ENCODE measurements around the gene ZDHHC11B.
A peak's percentile ranks its signal among the peaks of the same experiment; 100 is the strongest.
"Not testable (repeated sequence)": the region's sequence is repeated elsewhere in the genome, so short reads cannot be mapped to it uniquely, and the experiment has no call there.

ZDHHC11B gene, protein sequence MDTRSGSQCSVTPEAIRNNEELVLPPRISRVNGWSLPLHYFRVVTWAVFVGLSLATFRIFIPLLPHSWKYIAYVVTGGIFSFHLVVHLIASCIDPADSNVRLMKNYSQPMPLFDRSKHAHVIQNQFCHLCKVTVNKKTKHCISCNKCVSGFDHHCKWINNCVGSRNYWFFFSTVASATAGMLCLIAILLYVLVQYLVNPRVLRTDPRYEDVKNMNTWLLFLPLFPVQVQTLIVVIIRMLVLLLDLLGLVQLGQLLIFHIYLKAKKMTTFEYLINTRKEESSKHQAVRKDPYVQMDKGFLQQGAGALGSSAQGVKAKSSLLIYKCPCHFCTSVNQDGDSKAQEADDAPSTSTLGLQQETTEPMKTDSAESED

DNA sequence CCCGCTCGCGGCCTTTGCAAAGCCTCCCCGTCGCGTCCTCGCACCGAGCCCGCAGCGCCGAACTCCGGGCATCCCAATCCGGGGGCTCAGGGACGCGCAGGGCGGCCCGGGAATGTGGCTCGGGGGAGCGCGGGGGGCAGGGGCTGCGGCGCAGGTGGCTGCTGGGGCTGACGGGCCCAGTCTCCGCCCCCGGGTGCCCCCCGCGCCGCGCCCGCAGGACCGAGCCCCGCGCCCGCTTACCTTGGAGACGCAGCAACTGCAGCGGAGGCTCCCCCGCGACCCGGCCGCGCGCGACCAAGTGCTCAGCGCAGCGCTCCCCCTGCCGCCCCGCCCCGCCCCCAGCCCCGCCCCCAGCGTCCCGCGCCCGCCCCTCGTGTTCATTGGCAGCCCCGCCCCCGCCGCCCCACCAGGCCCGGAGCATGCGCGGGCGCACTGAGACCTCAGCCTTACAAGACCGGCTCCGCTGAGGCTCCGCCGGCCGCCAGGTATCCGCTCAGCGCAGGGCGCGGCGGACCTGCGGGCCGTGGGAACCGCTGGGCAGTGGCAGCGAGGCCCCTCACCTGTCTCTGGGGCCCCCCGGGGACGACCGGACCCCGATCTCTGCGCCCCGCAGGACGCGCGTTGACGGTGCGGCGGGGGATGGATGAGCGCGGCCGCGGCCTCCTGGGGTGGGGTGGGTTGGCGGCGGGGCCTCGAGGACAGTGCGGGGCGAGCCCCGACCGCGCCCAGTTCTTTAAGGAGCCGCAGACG lies at the start of gene ZDHHC11B:
Gene ZDHHC11B (minus strand): TSS at position 302 of the 750 bp plus-strand sequence. CDS start 17,810 bp downstream, outside the sequence.
- peak; percentile 81 for DNase-seq

DNA sequence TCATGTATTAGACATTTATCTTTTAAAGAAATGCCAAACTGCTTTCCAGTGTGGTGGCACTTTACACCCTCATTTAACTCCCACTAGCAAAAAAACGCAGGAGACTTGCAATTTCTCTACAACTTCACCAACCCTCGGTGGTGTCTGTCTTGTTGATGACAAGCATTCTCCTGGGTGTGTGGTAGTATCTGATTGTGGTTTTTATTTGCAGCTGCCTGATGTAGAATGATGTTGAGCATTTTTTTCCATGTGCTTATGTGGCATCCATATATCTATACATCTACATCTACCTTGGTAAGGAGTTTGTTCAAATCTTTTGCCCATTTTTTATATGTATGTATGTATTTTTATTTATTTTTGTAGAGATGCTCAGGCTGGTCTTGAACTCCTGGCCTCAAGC lies 49.5 kb upstream of the ZDHHC11B start:
- not testable (repeated sequence) for DNase-seq

DNA sequence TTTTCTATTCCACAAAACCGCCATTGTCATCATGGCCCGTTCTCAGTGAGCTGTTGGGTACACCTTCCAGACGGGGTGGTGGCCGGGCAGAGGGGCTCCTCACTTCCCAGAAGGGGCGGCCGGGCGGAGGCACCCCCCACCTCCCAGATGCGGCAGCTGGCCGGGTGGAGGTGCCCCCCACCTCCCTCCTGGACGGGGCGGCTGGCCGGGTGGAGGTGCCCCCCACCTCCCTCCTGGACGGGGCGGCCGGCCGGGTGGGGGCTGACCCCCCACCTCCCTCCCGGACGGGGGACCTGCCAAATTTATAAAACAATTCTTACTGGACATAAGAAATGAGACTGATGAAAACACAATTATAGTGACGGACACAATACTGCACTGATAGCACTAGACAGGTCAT lies 43.7 kb upstream of the ZDHHC11B start:
- not testable (repeated sequence) for DNase-seq

DNA sequence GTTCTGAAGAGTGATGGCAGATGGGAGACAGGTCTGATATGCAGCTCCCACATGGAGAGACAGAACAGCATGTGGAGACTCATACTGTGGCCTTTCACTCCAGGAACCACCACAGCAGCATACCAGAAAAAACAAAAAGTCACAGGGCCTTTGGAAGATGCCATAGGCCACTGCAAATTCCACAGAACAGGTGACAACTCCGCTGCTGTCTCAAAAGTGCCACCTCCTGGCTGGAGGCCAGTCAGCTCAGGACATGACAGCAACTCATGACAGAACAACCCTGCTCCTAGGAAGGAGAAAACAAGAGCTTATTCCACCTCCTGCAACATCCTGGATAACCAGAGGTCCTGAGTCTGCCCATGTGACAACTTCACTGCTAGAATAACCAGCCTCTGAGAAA lies 41.0 kb upstream of the ZDHHC11B start:
- DNase-seq = not testable (repeated sequence)

DNA sequence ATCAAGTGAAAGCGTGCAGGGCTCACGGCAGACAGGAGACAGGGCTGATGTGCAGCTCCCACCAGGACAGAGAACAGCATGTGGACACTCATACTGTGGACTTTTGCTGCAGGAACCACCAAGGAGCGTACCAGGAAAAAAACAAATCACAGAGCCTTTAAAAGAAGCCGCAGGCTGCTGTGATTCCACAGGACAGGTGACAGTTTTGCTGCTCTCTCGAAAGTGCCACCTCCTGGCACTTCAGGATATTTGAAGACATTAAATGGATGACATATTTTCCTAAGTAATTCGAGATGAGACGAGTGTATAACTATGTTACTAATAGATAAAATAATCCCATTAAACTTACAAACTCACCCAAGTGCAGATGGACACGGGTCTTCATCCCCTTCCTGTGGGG lies 37.0 kb upstream of the ZDHHC11B start:
- no peak for DNase-seq

DNA sequence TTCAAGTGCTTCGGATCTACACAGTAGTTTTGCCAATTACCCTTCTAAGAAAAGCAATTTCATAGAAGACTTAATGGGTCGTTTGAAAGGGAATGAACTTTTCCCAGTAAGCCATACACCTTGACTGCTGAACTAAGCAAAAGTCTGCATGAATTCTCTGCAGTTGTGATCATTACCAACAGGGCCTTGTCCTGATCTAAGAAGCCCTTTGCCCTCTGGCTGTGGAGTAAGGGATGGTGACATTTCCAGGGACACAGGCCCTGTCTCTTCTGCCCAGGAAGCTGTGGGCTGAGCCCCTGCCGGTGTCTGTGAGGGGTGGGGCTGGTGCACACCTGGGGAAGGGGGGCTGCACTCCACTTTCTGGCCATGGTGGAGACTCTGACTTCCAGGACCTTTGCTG lies 35.7 kb upstream of the ZDHHC11B start:
- no peak for DNase-seq

DNA sequence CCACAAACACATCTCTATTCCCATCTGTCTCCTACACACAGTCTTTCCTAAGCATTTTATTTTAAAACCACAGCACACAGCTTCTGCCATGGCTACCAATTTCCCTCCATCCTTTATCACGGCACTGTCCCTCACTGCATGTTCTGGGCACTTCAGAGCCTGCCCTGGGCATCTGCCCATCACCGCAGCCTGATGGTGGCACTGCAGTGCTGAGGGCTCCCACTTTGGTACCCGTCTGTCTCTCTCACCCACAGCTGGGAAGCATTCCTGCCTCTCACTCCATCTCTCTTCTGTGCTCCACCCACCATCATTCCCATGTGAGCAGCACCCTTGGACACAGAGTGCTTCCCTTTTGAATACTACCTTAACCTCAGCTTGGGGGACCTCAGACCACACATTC lies 34.5 kb upstream of the ZDHHC11B start:
- DNase-seq = no peak

DNA sequence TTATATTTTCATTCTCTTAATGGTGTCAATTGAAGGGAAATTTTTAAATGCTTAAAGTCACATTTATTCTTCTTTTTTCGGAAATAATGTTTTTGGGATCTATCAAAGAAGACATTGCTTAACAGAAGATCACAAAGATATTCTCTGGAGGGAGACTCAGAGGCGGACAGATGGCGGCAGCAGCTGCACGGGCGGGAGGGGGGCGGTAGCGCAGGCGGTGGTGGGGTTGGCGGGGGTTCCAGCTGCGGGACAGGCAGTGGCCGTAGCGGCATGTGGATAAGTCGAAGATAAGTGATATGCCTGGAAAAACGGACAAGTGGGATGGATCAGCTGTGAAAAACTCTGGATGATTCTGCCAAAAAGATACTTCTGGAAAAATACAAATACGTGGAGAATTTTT lies 31.6 kb upstream of the ZDHHC11B start:
- no peak for DNase-seq

DNA sequence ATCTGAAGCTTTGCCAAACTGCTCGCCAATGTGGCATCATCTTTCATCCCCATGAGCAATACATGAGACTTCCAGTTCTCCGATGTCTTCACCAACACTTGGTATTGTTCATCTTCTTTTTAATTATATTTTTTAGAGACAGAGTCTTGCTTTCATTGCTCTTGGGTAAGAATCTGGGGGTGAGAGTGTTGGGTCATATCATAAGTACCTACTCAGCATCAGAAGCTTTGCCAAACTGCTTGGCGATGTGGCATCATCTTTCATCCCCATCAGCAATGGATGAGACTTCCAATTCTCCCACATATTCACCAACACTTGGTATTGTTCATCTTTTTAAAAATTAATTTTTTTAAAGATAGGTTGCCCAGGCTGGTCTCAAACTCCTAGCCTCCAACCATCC lies 30.9 kb upstream of the ZDHHC11B start:
- DNase-seq = no peak

DNA sequence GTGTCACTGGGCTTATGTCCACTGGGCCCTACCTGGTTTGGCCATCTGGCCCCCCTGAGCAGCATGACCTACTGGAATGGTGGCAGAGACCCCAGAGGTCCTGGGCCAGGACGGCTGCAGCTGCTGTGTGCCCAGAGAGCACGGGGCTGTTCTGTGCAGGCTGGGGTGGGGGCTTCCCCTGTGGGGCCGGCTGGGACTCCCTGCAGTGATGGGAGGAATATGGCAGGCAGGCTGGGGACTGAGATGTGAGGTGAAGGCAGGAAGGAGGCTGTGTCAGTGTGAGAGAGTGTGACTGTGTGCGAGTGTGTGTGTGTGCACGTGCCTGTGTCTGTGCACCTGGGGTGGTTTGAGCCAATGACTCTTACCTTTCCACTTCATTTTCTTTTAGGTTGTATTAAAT lies 29.0 kb upstream of the ZDHHC11B start:
- DNase-seq = not testable (repeated sequence)

DNA sequence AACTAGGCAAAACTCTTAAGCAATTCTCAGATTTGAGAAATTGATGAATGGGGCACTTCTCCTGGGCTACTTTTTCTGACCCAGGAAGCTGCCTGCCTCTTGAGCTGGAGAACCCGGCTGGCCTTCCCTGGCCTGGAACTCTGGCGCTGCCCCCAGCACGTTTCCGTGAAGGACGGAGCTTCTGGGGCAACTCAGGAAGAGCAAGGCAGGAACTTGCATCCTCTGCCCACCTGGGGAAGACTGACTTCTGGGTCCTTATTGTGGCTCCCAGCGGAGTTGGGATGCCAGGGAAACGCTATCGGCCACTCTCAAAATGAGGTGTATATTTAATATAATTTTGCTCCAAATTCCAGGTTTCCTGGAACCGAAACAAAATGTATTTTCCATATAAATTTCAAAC lies 26.9 kb upstream of the ZDHHC11B start:
- DNase-seq = not testable (repeated sequence)

DNA sequence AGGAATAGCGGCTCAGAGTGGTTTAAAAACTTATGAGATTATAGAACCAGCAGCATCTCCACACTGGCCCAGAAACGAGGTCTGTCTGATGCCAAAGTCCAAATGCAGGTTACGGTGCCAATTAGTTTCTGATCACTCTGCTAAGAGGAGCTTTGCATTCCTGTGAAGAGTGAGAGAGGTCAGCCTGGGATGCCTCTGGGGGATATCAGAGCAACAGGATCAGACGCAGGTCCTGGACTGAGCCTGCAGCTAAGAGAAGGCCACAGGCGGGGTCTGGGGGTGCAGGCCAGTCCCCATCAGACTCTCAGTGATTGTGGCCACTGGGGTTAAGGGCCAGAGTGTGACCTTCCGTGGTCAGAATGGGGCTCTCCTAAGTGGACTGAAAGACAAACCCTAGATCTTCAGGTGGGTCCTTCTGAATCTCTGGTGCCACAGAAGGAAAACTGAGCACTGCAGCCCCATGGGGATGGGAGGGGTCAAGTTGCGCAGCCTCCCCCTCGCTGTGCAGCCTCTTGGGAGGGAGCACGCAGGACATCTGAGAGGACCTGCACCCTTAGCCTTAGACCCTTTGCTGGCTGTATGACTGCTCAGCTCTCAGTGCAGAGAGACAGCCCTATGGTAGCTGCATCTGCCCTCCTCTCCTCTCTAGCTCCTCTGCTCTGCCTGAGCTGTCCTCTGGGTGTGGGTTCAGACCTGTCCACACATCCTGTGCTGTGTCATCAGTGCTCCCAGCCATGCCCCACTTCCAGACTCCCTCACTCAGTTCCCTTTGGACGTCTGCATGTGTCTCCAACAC lies 23.4 kb upstream of the ZDHHC11B start:
- DNase-seq = not testable (repeated sequence)

DNA sequence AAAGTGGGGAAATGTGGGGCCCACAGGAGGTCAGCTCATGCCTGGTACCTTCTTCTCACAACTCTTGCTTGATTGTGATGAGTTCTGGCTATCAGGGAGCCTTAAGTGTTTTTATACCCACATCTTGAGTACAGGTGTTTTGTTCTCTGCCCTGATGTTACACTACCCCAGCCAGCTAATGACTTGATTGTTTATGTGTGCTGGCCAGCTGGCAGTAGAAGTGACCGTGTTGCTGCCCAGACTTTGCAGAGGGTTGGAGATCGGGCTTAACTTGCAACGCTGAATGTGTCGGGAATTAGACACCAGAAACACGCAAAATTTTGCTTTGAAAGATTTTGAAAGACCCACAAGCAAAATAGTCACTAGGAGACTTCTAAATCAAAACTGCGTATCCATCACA lies 16.9 kb upstream of the ZDHHC11B start:
- no peak for DNase-seq

DNA sequence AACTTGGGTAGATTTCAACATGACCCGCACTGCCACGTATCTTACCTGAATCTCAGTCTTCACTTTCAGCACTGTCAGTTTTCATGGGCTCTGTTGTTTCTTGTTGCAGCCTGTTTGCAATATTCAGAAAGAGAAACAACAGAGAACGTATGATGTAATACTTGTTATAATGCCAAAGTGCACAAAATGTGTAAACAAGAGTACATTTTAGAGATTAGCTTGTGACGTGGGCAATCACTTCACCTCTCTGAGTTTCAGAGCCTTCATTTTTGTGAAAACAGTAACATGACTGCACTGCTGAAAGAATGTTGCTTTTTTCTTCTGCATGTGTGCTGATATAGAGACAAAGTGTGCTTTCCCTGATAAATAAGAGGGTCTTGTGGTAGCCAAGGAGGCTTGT lies 16.5 kb upstream of the ZDHHC11B start:
- DNase-seq = peak; percentile 2

DNA sequence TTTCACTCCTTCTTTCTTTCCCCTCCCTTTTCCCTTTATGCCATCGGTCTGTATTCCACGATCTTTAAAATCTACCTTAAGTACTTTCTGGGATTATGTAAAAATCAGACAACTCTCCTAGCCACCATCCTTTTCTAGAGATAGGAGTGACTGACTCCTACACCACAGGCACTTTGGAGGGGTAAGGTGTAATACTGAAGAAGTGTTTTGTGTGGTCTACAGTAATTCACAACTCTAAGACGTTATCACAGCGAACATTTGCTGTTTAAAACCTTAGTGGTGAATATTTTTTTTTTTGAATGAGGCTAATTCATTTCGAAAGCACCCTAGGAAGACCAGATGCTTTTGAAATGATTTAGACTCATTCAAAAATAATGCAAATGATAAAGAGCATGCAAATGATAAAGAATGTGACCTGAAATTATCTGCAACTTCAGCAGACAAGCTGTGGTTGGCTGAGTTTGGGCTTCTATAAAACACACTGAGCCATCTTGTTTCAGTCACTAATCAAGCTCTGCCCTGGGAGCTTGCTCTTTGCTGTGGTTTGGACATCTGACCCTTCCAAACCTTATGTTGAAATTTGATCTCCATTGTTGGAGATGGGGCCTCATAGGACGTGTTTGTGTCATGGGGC lies 14.1 kb upstream of the ZDHHC11B start:
- not testable (repeated sequence) for DNase-seq

DNA sequence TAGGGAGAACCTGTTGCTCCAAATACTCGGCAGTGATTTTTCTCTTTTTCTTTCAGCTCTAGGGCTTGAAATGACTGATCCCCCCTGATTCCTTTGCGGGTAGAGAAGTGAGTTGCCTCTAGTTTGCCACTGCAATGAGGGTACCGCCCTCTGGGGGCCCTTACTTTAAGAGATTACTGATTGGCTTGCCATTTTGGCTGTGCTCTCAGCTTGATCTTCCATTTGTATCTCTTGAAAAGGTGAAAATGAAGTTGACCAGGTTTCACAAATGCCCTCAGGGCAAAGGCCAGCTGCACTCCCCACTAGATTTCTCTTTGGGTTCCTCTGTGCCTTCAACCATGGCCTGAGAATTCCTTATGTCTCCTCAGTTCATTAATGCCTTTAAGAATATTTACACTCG lies 13.5 kb upstream of the ZDHHC11B start:
- DNase-seq = not testable (repeated sequence)

DNA sequence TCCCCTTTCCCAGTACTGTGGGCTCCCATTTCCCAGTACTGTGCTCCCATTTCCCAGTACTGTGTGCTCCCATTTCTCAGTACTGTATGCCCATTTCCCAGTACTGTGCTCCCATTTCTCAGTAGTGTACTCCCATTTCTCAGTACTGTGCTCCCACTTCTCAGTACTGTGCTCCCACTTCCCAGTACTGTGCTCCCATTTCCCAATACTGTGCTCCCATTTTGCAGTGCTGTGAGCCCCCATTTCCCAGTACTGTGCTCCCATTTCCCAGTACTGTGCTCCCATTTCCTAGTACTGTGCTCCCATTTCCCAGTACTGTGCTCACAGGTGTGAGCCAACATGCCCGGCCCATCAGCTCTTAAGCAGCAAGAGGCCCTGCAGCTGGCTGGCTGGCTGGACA lies 11.3 kb upstream of the ZDHHC11B start:
- not testable (repeated sequence) for DNase-seq

DNA sequence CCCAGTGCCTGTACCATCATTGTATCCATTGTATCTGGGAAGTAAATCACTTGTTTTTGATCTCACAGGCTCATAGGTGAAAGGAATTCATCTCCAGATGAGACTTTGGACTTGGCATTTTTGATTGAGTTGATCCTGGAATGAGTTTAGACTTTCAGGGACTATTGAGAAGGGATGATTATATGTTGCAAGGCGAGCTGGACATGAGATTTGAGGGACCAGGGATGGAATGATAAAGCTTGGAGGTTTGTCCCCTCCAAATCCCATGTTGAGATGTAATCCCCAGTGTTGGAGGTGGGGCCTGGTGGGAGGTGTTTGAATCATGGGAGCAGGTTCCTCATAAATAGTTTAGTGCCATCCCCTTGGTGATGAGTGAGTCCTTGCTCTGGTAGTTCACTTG lies 10.4 kb upstream of the ZDHHC11B start:
- not testable (repeated sequence) for DNase-seq

DNA sequence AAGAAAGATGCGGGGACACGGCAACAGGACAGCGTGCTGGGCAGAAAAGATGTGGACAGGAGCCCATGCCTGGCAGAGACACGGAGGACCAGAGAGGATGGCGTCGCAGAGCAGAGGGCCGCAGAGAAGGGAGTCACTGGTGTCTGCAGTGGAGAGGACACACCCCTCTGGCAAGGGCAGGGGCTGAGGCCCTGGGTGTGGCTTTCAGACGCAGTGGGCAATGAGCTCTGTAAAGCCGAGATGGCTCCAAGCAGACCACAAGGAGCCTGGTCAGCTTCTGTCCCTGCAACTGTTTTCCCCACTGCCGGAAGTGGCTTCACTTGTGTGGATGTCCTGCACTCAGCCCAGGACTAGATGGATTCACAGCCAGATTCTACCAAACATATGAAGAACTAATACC lies 4.2 kb upstream of the ZDHHC11B start:
- not testable (repeated sequence) for DNase-seq

DNA sequence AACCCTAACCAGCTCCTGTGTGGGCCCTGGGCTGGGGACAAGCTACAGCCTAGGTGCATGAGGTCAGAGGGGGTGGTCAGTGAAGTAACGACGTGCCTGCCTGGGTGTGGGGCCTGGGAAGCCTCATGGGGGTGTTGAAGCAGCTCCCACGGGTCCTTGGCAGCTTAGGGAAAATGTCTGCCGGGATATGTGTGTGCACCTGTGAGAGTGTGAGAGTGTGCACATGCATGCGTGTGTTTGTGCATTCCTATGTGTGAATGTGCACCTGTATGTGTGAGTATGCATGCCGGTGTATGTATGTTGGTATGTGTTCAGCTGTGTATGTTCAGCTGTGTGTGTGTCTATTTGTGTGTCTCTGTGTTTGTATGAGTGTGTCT lies 3.3 kb upstream of the ZDHHC11B start:
- DNase-seq = not testable (repeated sequence)

DNA sequence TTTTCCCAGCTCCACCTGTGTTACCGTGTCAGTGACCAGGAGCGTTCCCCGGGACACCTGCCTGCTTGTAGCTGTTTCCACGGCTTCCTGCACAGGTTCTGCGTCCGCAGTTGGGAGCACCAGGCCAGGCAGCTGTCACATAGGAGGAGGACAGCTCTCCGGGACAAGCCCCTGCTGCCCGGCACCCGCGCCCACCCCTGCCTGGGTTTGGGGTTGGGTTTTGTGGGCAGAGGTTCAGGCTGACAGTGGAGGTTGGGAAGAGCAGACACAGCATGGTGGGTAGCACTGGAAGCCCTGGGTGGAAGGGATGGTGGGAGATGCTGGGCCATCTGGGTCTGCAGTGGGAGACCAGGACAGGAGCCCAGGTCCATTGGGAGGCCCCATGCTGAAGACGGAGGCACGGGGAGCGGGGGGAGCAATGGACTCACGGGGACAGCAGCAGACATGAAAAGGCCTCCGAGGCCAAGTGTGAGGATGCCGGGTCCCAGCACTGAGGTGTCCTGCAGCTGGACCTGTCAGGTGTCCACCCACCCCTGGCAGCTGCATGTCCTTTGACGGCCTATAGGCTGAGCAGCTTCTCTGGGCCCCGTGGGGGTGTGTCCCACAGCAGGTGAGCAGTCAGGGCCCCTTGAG lies 2.8 kb upstream of the ZDHHC11B start:
- DNase-seq = not testable (repeated sequence)

DNA sequence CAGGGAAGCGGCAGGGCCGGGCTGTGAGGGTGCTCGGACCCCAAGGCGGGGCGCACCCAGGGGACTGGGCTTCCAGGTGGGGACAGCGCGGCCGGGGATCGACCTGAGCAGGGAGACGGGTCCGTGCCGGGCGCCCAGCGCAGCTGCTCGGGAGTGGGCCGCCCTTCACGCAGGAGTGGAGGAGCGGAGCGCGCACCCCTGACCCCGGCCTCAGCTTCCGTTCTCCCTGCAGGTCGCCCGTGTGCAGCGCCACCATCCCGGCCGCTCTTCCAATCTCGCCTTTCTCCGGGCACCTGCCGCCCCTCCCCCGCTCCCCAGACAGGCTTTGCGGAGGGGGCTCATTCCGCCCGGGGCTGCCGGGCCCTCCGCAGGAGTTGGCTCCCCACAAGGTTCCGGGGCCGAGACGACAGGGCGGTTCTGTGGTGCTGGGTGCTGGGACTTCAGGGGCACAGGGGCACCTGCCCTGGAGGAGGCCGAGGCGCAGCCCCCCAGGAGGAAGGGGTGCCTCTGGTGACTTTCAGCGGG lies 714 bp upstream of the ZDHHC11B start:
- peak; percentile 2 for DNase-seq
